ENCODE results near the gene CRHR2. TPM values are rescaled to one million over a fixed set of nuclear protein-coding genes. Genes with fewer than 3 reads are reported as not detected.

The CRHR2 gene
- total RNA-seq, 2 donors from 2014 or later: 0.17 TPM; not detected in 1

DNA sequence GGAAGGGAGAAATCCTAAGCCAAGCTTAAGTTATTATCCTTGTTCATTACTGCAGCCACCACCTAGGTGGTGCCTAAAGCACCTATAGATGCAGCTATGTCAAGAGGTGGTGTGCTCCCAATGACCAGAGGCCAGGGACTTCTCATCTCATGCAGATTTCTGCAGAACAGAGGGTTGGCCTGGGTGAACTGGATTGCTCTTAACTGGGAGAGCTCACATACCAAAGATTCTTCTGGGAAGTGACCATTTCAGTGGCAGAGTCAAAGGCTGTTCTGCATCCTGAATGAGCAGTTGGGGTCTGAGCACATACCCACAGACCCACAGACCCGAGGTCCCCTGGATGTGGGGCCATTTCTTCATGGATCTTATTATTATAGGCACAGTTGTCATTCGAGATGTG lies 2.1 kb upstream of the CRHR2 start:
- 51% methylated on average over 2 of the region's 2 CpGs for WGBS
- H3K4me3 ChIP-seq: no peak overlapping the region
- H3K27me3 ChIP-seq (replicated peaks; ENCODE audit: insufficient read depth): peaks cover 12% of the 10 kb centered on the region
- TF ChIP-seq POLR2AphosphoS5 (IDR thresholded peaks at IDR 0.05) (no peak), CTCF (IDR thresholded peaks at IDR 0.05) (no peak), POLR2A (IDR thresholded peaks at IDR 0.05) (no peak)
- no peaks in the 10 kb centered on the region for H3K36me3 ChIP-seq
- H3K27ac ChIP-seq: no peak overlapping the region
- no peaks in the 10 kb centered on the region for H3K4me1 ChIP-seq (replicated peaks)
- no peak for DNase-seq (ENCODE audit: low spot score)
- intact Hi-C loops (cut with DNase I): no loop called here
- H3K9me3 ChIP-seq: no peaks in the 10 kb centered on the region

DNA sequence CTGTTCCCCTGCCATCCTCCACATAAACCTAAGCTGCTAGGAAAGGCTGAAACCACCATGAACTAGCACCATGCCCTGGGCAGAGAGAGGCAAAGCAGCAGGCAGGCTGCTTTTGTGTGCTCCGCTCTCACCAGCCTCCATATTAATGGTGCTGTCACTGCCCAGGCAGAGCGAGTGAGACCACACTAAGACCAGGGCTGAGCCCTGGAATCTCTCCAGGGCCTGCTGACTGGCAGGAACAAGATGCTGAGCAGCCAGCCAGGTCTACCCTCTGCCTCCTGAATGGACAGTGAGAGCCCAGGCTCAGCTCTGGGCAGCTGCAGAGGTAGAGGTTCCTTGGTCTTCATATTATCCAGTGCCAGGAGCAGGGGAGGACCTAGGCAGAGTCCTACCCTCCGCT lies 1.6 kb upstream of the CRHR2 start:
- TF ChIP-seq CTCF (IDR thresholded peaks at IDR 0.05): no peak
- TF ChIP-seq POLR2A (IDR thresholded peaks at IDR 0.05): no peak
- no peak for TF ChIP-seq POLR2AphosphoS5 (IDR thresholded peaks at IDR 0.05)
- Histone ChIP-seq H3K4me1 (replicated peaks) (no peaks in the 10 kb centered on the region), H3K27ac (no peak overlapping the region), H3K36me3 (no peaks in the 10 kb centered on the region), H3K9me3 (no peaks in the 10 kb centered on the region), H3K27me3 (replicated peaks; ENCODE audit: insufficient read depth) (peaks cover 12% of the 10 kb centered on the region), H3K4me3 (no peak overlapping the region)
- 79% methylated on average over 3 of the region's 3 CpGs for WGBS
- no peak for DNase-seq (ENCODE audit: low spot score)
- intact Hi-C loops (cut with DNase I): no loop called here

DNA sequence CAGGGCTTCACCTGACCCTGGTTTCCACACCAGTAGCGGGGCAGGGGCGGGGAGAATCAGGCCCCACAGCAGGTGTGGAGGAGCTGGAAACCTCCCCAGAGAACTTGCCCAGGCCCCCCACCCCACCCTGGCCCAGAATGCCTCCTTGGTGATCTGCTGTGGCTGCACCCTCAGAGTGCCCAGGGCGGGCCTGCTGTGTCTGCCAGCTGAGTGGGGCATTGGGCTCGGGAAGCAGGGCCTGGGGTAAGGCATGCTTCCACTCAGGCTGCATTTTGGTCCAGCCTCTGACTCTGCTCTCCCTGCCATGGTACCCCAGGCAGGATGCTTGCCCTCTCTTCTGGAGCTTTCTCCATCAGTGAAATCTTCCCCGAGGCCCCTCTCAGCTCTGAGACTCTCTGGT lies 1.1 kb upstream of the CRHR2 start:
- WGBS: 98% methylated on average over 4 of the region's 5 CpGs
- no peak overlapping the region for H3K4me3 ChIP-seq
- intact Hi-C loops (cut with DNase I): no loop called here
- DNase-seq (ENCODE audit: low spot score): no peak
- no peak overlapping the region for H3K27ac ChIP-seq
- peaks cover 12% of the 10 kb centered on the region for H3K27me3 ChIP-seq (replicated peaks; ENCODE audit: insufficient read depth)
- no peaks in the 10 kb centered on the region for H3K9me3 ChIP-seq
- TF ChIP-seq POLR2AphosphoS5 (IDR thresholded peaks at IDR 0.05) (no peak), POLR2A (IDR thresholded peaks at IDR 0.05) (no peak), CTCF (IDR thresholded peaks at IDR 0.05) (no peak)
- no peaks in the 10 kb centered on the region for H3K36me3 ChIP-seq
- no peaks in the 10 kb centered on the region for H3K4me1 ChIP-seq (replicated peaks)

DNA sequence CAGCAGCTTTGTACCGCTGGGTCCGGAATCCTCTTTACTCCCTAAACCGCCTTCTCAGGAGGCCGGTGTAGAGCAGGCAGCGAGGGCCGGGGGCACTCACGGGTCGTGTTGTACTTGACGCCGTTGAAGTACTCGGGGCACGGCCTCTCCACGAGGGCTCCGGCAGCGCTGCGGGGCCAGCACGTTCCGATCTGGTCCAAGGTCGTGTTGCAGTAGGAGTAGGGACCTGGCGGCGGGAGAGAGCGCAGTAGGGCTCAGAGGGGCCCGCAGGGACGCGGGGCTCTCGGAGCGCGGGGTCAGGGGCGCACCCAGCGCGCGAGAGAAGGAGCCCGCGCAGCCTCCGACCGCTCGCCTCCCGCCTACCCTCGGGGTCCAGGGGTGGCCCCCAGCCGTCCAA lies 443 bp downstream of the CRHR2 start:
- TF ChIP-seq CTCF (IDR thresholded peaks at IDR 0.05) (no peak), POLR2AphosphoS5 (IDR thresholded peaks at IDR 0.05) (no peak), POLR2A (IDR thresholded peaks at IDR 0.05) (no peak)
- no peaks in the 10 kb centered on the region for H3K9me3 ChIP-seq
- DNase-seq (ENCODE audit: low spot score): no peak
- under 1% methylated on average over 34 of the region's 40 CpGs for WGBS
- peaks cover 12% of the 10 kb centered on the region for H3K27me3 ChIP-seq (replicated peaks; ENCODE audit: insufficient read depth)
- no peaks in the 10 kb centered on the region for H3K36me3 ChIP-seq
- H3K27ac ChIP-seq: no peak overlapping the region
- peak overlapping the region; percentile 24 to 28 for H3K4me3 ChIP-seq
- H3K4me1 ChIP-seq (replicated peaks): no peaks in the 10 kb centered on the region
- intact Hi-C loops (cut with DNase I): no loop called here

DNA sequence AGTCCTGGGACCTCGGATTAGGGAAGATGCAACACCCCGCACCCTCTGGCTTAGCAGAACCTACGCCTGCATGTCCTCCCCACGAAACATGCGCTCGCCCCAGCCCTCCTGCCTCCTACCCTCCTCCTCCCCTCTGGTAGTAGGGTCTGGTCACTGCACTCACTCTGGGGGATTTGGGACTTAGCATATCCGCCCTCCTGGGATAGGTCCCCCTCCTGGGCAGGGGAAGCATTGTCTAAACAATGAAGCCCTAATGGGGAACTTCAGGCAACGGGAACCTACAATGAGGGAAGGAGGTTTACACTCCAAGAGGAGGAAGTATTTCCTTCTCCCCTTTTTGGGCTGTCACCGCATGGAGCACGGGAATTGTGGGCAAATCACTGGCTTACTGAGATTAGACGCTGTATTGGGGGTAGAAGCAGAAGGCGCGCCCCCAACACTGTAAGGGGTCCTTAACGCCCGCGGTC lies 892 bp downstream of the CRHR2 start:
- peaks cover 12% of the 10 kb centered on the region for H3K27me3 ChIP-seq (replicated peaks; ENCODE audit: insufficient read depth)
- DNase-seq (ENCODE audit: low spot score): no peak
- intact Hi-C loops (cut with DNase I): no loop called here
- H3K36me3 ChIP-seq: no peaks in the 10 kb centered on the region
- H3K9me3 ChIP-seq: no peaks in the 10 kb centered on the region
- peak overlapping the region; percentile 24 to 28 for H3K4me3 ChIP-seq
- 10% methylated on average over 10 of the region's 16 CpGs for whole genome bisulfite sequencing
- no peaks in the 10 kb centered on the region for H3K4me1 ChIP-seq (replicated peaks)
- H3K27ac ChIP-seq: no peak overlapping the region
- no peak for TF ChIP-seq POLR2AphosphoS5 (IDR thresholded peaks at IDR 0.05)
- TF ChIP-seq POLR2A (IDR thresholded peaks at IDR 0.05): no peak
- TF ChIP-seq CTCF (IDR thresholded peaks at IDR 0.05): no peak
